Natural killer cell (primary cell): Measurements from ENCODE around the gene GPR61. TPM values are rescaled to one million over a fixed set of nuclear protein-coding genes. Genes with fewer than 3 reads are reported as not detected.

Source experiments
- ATAC-seq, 3 donors: fragments of 150-1000 bp in 2 of 3; fragments of 200-7000 bp in 1 of 3; cut with Tn5 transposase; 1 replicate in 1 of 3; 2 replicates in 2 of 3; pipeline ENCODE4 v1.10.0; 2021; ENCODE audit warnings: mild to moderate bottlenecking in 2 of 3, moderate library complexity in 2 of 3
- DNase-seq, 2 donors: peaks; one replicate each; pipeline versions ENCODE4 v3.0.0 to v3.0.0-alpha.2; 2013 to 2021; ENCODE audit warnings: mixed read lengths in 1 of 2
- H3K27ac ChIP-seq: one replicate; pipeline ENCODE4 v1.5.1; 2013; ENCODE audit warnings: mild to moderate bottlenecking, low read length
- H3K27me3 ChIP-seq: one replicate; pipeline ENCODE4 v1.6.1; 2013; ENCODE audit warnings: low read length; ENCODE audit not compliant: control insufficient read depth, insufficient read depth
- H3K36me3 ChIP-seq: one replicate; pipeline ENCODE4 v1.6.1; 2013; ENCODE audit warnings: low read length; ENCODE audit not compliant: control insufficient read depth, insufficient read depth
- H3K4me1 ChIP-seq: one replicate; pipeline ENCODE4 v1.6.1; 2013; ENCODE audit warnings: low read length; ENCODE audit not compliant: control insufficient read depth, insufficient read depth
- H3K4me3 ChIP-seq: one replicate; pipeline ENCODE4 v1.5.1; 2013; ENCODE audit warnings: low read length
- H3K9me3 ChIP-seq: one replicate; pipeline ENCODE4 v1.6.1; 2013; ENCODE audit warnings: low read length; ENCODE audit not compliant: control insufficient read depth, insufficient read depth
- H3K27ac Mint-ChIP-seq, 2 donors: one replicate each; pipeline ENCODE4 v1.8.0; 2022; ENCODE audit warnings: mild to moderate bottlenecking in 2 of 2, mixed read lengths in 2 of 2, moderate library complexity in 1 of 2
- H3K27me3 Mint-ChIP-seq, 2 donors: one replicate each; pipeline ENCODE4 v1.8.0; 2022; ENCODE audit warnings: low read depth in 2 of 2, mixed read lengths in 2 of 2
- H3K36me3 Mint-ChIP-seq: one replicate; pipeline ENCODE4 v1.8.0; 2022; ENCODE audit warnings: mixed read lengths
- H3K4me1 Mint-ChIP-seq, 2 donors: one replicate each; pipeline ENCODE4 v1.8.0; 2022; ENCODE audit warnings: mixed read lengths in 2 of 2
- H3K4me3 Mint-ChIP-seq: one replicate; pipeline ENCODE4 v1.8.0; 2022; ENCODE audit warnings: mild to moderate bottlenecking, moderate library complexity, mixed read lengths
- H3K9me3 Mint-ChIP-seq, 2 donors: one replicate each; pipeline ENCODE4 v1.8.0; 2022; ENCODE audit warnings: mixed read lengths in 2 of 2
- WGBS: methylation state at CpG from one replicate; pipeline ENCODE4 v1.1.7; 2013; ENCODE audit warnings: missing lambda C conversion rate; ENCODE audit not compliant: insufficient coverage; 5-methylcytosine and 5-hydroxymethylcytosine counted together
- intact Hi-C: fragments of 100-400 bp; cut with micrococcal nuclease; formaldehyde crosslinking; loops from one replicate; pipeline ENCODE4 v1.14.2; 2022
- total RNA-seq, 4 donors: library from RNA; stranded (reverse); fragments of 120-200 nt in 1 of 4; gene quantifications; one replicate each; pipeline versions ENCODE4 v1.2.3 to v1.2.4, GENCODE V29; 2013 to 2022
- TF ChIP-seq, protein P1 (sequence below): fragments of 200-600 bp; IDR thresholded peaks from one replicate; pipeline ENCODE4 v1.8.0; 2022; ENCODE audit warnings: antibody characterized with exemption

GPR61 gene
- total RNA-seq, 3 donors from 2014 or later (not counting 1 experiment from before 2014, with no cell fraction given), result 0.75 to 0.91 TPM; not detected in 1

DNA sequence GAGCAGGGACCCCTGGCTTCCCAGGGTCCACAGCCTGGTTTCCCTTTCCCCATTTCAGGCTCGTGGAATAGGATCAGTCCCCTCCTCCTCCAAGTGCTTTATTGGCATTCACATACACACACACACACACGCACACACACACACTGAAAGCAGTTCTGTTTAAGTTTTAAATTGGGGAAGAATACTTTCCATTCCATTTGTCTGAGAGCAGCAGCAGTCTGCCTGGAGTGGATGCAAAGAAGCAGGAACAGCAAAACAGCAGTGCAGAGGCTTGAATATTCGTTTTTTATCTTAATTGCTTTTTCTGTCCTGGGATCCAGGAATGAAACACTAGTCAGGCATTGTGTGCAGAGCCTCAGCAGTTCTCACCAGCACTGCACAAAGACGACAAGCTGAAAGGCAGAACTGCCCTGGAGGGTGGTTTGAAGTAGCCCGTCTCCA is 38.7 kb upstream of the GPR61 start:
- H3K27me3 Mint-ChIP-seq, result no peaks in the 10 kb centered on the region
- peak overlapping the region; percentile 81 to 82 for H3K27ac Mint-ChIP-seq
- Histone ChIP-seq H3K36me3 (peaks cover 35% of the 10 kb centered on the region), H3K4me1 (peaks cover 83% of the 10 kb centered on the region), H3K27me3 (no peaks in the 10 kb centered on the region), H3K27ac (peak overlapping the region; percentile 50), H3K9me3 (no peaks in the 10 kb centered on the region), H3K4me3 (no peak overlapping the region)
- WGBS, result 81% methylated on average over 5 of the region's 5 CpGs
- H3K4me3 Mint-ChIP-seq, result no peak overlapping the region
- TF ChIP-seq, protein P1, sequence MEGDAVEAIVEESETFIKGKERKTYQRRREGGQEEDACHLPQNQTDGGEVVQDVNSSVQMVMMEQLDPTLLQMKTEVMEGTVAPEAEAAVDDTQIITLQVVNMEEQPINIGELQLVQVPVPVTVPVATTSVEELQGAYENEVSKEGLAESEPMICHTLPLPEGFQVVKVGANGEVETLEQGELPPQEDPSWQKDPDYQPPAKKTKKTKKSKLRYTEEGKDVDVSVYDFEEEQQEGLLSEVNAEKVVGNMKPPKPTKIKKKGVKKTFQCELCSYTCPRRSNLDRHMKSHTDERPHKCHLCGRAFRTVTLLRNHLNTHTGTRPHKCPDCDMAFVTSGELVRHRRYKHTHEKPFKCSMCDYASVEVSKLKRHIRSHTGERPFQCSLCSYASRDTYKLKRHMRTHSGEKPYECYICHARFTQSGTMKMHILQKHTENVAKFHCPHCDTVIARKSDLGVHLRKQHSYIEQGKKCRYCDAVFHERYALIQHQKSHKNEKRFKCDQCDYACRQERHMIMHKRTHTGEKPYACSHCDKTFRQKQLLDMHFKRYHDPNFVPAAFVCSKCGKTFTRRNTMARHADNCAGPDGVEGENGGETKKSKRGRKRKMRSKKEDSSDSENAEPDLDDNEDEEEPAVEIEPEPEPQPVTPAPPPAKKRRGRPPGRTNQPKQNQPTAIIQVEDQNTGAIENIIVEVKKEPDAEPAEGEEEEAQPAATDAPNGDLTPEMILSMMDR, result no peak
- no peak for DNase-seq
- ATAC-seq, result no peak
- peaks cover 58 to 70% of the 10 kb centered on the region in 2 donors for H3K4me1 Mint-ChIP-seq
- H3K36me3 Mint-ChIP-seq, result peaks cover 7% of the 10 kb centered on the region
- intact Hi-C loops, result no loop called here
- H3K9me3 Mint-ChIP-seq, result no peaks in the 10 kb centered on the region

DNA sequence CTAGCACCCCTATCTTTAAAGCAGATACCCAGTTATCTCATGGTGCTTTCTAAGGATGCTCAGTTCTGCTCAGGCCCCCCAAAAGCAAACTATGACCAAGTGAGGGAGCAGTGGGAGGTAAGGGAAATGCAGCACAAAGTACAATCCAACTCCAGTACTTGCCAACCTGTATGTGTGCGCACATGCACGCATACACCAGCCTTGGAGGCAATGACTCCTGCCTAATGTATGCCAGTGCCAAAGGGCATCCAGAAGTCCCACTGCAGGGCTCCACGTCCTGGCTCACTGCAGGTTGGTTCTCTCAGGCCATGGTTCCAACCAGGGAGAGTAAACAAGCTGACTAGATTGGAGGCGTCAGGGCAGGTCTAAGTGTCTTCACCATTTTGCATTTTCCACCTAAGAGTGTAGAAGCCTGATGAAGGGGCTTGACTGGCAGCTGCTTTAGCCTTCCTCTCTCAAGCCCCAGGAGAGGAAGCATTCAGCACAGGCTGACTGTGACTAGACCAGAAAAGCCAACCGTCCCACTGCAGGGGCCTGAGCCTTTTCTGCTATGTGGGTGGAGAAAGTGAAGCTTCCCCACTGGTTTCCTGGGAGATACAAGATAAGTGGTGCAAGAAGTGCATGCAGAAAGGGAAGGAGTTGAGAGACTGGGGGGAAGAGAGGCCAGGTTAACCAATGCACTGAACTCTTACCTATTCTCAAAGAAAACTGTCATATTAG is 37.9 kb upstream of the GPR61 start:
- intact Hi-C loops, result no loop called here
- Mint-ChIP-seq H3K4me3 (peak overlapping the region; percentile 90), H3K4me1 (peaks cover 56 to 62% of the 10 kb centered on the region in 2 donors), H3K9me3 (no peaks in the 10 kb centered on the region), H3K36me3 (no peaks in the 10 kb centered on the region), H3K27ac (peak overlapping the region; percentile 81 to 82), H3K27me3 (no peaks in the 10 kb centered on the region)
- peaks cover 27% of the 10 kb centered on the region for H3K36me3 ChIP-seq
- ATAC-seq (peak in 2 of 3 donors; percentile 1 to 38), DNase-seq (no peak)
- no peaks in the 10 kb centered on the region for H3K27me3 ChIP-seq
- no peaks in the 10 kb centered on the region for H3K9me3 ChIP-seq
- WGBS, result 51% methylated on average over 5 of the region's 5 CpGs
- H3K4me1 ChIP-seq, result peaks cover 81% of the 10 kb centered on the region
- H3K4me3 ChIP-seq, result no peak overlapping the region
- TF ChIP-seq, protein P1, result no peak
- peak overlapping the region; percentile 50 for H3K27ac ChIP-seq

DNA sequence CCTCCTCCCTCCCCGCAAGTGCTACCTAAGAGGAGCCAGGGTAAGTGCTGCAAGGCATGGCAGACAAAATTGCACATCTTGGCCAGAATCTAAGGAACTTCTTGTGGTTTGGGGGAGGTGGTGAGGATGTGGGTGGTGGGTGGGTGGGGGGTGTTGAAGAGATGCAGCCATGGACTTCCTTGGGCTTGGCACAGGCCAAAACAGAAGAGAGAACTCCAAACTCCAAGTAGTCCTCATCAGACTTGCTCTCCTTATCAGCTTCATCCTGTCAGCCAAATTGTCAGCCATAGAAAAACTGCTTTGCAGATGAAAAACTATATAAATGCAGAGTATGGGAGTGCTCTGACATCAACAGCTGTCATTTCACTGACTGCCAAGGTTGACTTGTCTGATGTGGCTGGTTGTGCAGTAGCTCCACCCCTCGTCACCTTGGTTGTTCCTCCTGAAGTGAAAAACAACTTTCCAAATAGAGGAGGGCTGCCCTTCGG is 37.3 kb upstream of the GPR61 start:
- H3K4me1 Mint-ChIP-seq, result peaks cover 62 to 67% of the 10 kb centered on the region in 2 donors
- intact Hi-C loops, result no loop called here
- no peaks in the 10 kb centered on the region for H3K27me3 Mint-ChIP-seq
- TF ChIP-seq, protein P1, result no peak
- Histone ChIP-seq H3K36me3 (peaks cover 21% of the 10 kb centered on the region), H3K27me3 (no peaks in the 10 kb centered on the region), H3K4me1 (peaks cover 80% of the 10 kb centered on the region), H3K4me3 (no peak overlapping the region), H3K9me3 (no peaks in the 10 kb centered on the region), H3K27ac (peak overlapping the region; percentile 66)
- peak overlapping the region; percentile 81 to 82 for H3K27ac Mint-ChIP-seq
- H3K4me3 Mint-ChIP-seq, result peak overlapping the region; percentile 90
- WGBS, result 28% methylated on average over 3 of the region's 3 CpGs
- H3K36me3 Mint-ChIP-seq, result no peaks in the 10 kb centered on the region
- no peaks in the 10 kb centered on the region for H3K9me3 Mint-ChIP-seq
- ATAC-seq, result peak; percentile 73 to 83 (median 75)
- peak in 1 of 2 donors; percentile 89 for DNase-seq
